IMR-90 (cell line): ENCODE data around the gene TMEM38B. TPM values are rescaled to one million over a fixed set of nuclear protein-coding genes. Genes with fewer than 3 reads are reported as not detected.

ENCODE experiments used
- ATAC-seq: fragments of 200-7000 bp; cut with Tn5 transposase; 2 replicates; pipeline ENCODE4 v1.9.1; 2020; ENCODE audit warnings: low read depth, mild to moderate bottlenecking, moderate library complexity
- BruUV-seq: library from RNA; stranded (reverse); fragments of 400-500 nt; replicated peaks from 2 replicates; lab custom pipeline; 2021; lab: Mats Ljungman, UMichigan
- CTCF ChIA-PET: fragments of 300-600 bp; formaldehyde crosslinking; extraction: SDS; loops from one replicate; lab custom pipeline; 2021; ENCODE audit warnings: antibody characterized with exemption; lab: Yijun Ruan, JAX
- POLR2A ChIA-PET: fragments of 300-600 bp; sonication (Branson Sonifier 250); formaldehyde crosslinking; loops from one replicate; lab custom pipeline; 2022; ENCODE audit warnings: antibody characterized with exemption; ENCODE audit not compliant: unreplicated experiment; lab: Charles Lee
- DNase-seq: peaks from one replicate; pipeline ENCODE4 v3.0.0; 2013
- H2AFZ ChIP-seq: replicated peaks from 2 replicates; pipeline ENCODE3; 2013; ENCODE audit warnings: low read length, mild to moderate bottlenecking; ENCODE audit not compliant: poor library complexity
- H2AK5ac ChIP-seq: 2 replicates; pipeline ENCODE4 v1.6.1; 2013; ENCODE audit warnings: low read depth, low read length, inconsistent platforms
- H2AK9ac ChIP-seq: replicated peaks from 2 replicates; pipeline ENCODE3; 2013; ENCODE audit warnings: mild to moderate bottlenecking, low read depth, low read length, moderate library complexity; ENCODE audit not compliant: poor library complexity
- H2BK120ac ChIP-seq: 2 replicates; pipeline ENCODE4 v1.6.1; 2013; ENCODE audit warnings: low read depth, low read length, inconsistent platforms
- H2BK15ac ChIP-seq: 3 replicates; pipeline ENCODE4 v1.6.1; 2013; ENCODE audit warnings: low read depth, low read length, inconsistent platforms
- H2BK20ac ChIP-seq: 2 replicates; pipeline ENCODE4 v1.6.1; 2013; ENCODE audit warnings: low read depth, mild to moderate bottlenecking, inconsistent platforms, low read length, moderate library complexity
- H2BK5ac ChIP-seq: 2 replicates; pipeline ENCODE4 v1.6.1; 2013; ENCODE audit warnings: mild to moderate bottlenecking, low read depth, low read length, inconsistent platforms; ENCODE audit not compliant: poor library complexity, severe bottlenecking
- H3K14ac ChIP-seq: replicated peaks from 2 replicates; pipeline ENCODE4 v1.6.1; 2013; ENCODE audit warnings: low read depth, low read length, inconsistent platforms
- H3K18ac ChIP-seq: 2 replicates; pipeline ENCODE4 v1.6.1; 2013; ENCODE audit warnings: low read depth, low read length, control low read depth
- H3K23ac ChIP-seq: 2 replicates; pipeline ENCODE4 v1.6.1; 2013; ENCODE audit warnings: low read depth, low read length, inconsistent platforms
- H3K27ac ChIP-seq: 2 replicates; pipeline ENCODE4 v1.5.1; 2013; ENCODE audit warnings: mild to moderate bottlenecking, control low read depth, low read length; ENCODE audit not compliant: insufficient read depth
- H3K27me3 ChIP-seq: 2 replicates; pipeline ENCODE4 v1.6.1; 2013; ENCODE audit warnings: low read length; ENCODE audit not compliant: control insufficient read depth, insufficient read depth
- H3K36me3 ChIP-seq: 2 replicates; pipeline ENCODE4 v1.6.1; 2013; ENCODE audit warnings: low read length, mixed read lengths; ENCODE audit not compliant: control insufficient read depth, insufficient read depth
- H3K4ac ChIP-seq: 2 replicates; pipeline ENCODE4 v1.6.1; 2013; ENCODE audit warnings: low read depth, low read length, inconsistent platforms
- H3K4me1 ChIP-seq: 2 replicates; pipeline ENCODE4 v1.6.1; 2013; ENCODE audit warnings: low read length, mixed read lengths; ENCODE audit not compliant: control insufficient read depth, insufficient read depth
- H3K4me2 ChIP-seq: 2 replicates; pipeline ENCODE4 v1.6.1; 2013; ENCODE audit warnings: low read depth, mild to moderate bottlenecking, control low read depth, low read length, moderate library complexity
- H3K4me3 ChIP-seq: 2 replicates; pipeline ENCODE4 v1.5.1; 2013; ENCODE audit warnings: low read depth, mild to moderate bottlenecking, control low read depth, low read length, moderate library complexity; ENCODE audit not compliant: insufficient read depth
- H3K56ac ChIP-seq: 2 replicates; pipeline ENCODE4 v1.6.1; 2013; ENCODE audit warnings: low read length, inconsistent platforms; ENCODE audit not compliant: insufficient read depth; ENCODE audit errors: extremely low read depth
- H3K79me1 ChIP-seq, 2 experiments: 2 replicates each; pipeline ENCODE4 v1.6.1; 2013; ENCODE audit warnings: low read length in 2 of 2, inconsistent platforms in 1 of 2, low read depth in 1 of 2
- H3K9ac ChIP-seq: 2 replicates; pipeline ENCODE4 v1.6.1; 2013; ENCODE audit warnings: low read depth, low read length, control low read depth
- H3K9me1 ChIP-seq: 2 replicates; pipeline ENCODE4 v1.6.1; 2013; ENCODE audit warnings: low read length, inconsistent platforms; ENCODE audit not compliant: insufficient read depth
- H3K9me3 ChIP-seq: 2 replicates; pipeline ENCODE4 v1.6.1; 2013; ENCODE audit warnings: low read length; ENCODE audit not compliant: control insufficient read depth, insufficient read depth
- H4K20me1 ChIP-seq: 2 replicates; pipeline ENCODE4 v1.6.1; 2013; ENCODE audit warnings: low read length, inconsistent platforms; ENCODE audit not compliant: insufficient read depth
- H4K5ac ChIP-seq: 2 replicates; pipeline ENCODE4 v1.6.1; 2013; ENCODE audit warnings: mild to moderate bottlenecking, low read depth, low read length, control low read depth
- H4K8ac ChIP-seq, 2 experiments: 2 replicates each; pipeline ENCODE4 v1.6.1; 2013; ENCODE audit warnings: low read depth in 2 of 2, low read length in 2 of 2, control low read depth in 1 of 2, inconsistent platforms in 1 of 2
- H4K91ac ChIP-seq: 2 replicates; pipeline ENCODE4 v1.6.1; 2013; ENCODE audit warnings: low read depth, low read length, inconsistent platforms; ENCODE audit not compliant: insufficient read depth
- BHLHE40 ChIP-seq: fragments of 150-350 bp; IDR thresholded peaks from 2 replicates; pipeline ENCODE4 v1.6.1; 2016; ENCODE audit warnings: mild to moderate bottlenecking, low read depth, low read length
- CEBPB ChIP-seq: IDR thresholded peaks from 2 replicates; pipeline ENCODE4 v1.6.1; 2012; ENCODE audit warnings: low read depth, low read length, improper control_type of control experiment
- CHD1 ChIP-seq: IDR thresholded peaks from 2 replicates; pipeline ENCODE4 v1.6.1; 2012; ENCODE audit warnings: low read depth, low read length, improper control_type of control experiment
- ELK1 ChIP-seq: fragments of 150-350 bp; IDR thresholded peaks from 2 replicates; pipeline ENCODE4 v1.6.1; 2016; ENCODE audit warnings: low read depth, mild to moderate bottlenecking, low read length, moderate library complexity, borderline replicate concordance
- FOS ChIP-seq: fragments of 150-350 bp; IDR thresholded peaks from 2 replicates; pipeline ENCODE4 v1.6.1; 2016; ENCODE audit warnings: low read depth, low read length
- MAFK ChIP-seq: IDR thresholded peaks from 2 replicates; pipeline ENCODE4 v1.6.1; 2012; ENCODE audit warnings: low read depth, low read length, improper control_type of control experiment
- MXI1 ChIP-seq: IDR thresholded peaks from 2 replicates; pipeline ENCODE4 v1.6.1; 2012; ENCODE audit warnings: low read depth, mild to moderate bottlenecking, low read length, moderate library complexity, borderline replicate concordance
- NFE2L2 ChIP-seq: fragments of 150-350 bp; IDR thresholded peaks from 2 replicates; pipeline ENCODE4 v1.6.1; 2016; ENCODE audit warnings: low read depth, mild to moderate bottlenecking, low read length
- POLR2A ChIP-seq: IDR thresholded peaks from 2 replicates; pipeline ENCODE4 v1.6.1; 2012; ENCODE audit warnings: mild to moderate bottlenecking, low read depth, low read length
- RFX5 ChIP-seq: IDR thresholded peaks from 2 replicates; pipeline ENCODE4 v1.8.0; 2012; ENCODE audit warnings: low read depth, mild to moderate bottlenecking, low read length, moderate library complexity
- SMC3 ChIP-seq: fragments of 150-350 bp; IDR thresholded peaks from 2 replicates; pipeline ENCODE4 v1.6.1; 2016; ENCODE audit warnings: low read depth, mild to moderate bottlenecking, antibody characterized with exemption, low read length, moderate library complexity
- WGBS, 2 experiments: methylation state at CpG; one replicate each; pipeline versions ENCODE4 v1.1.5 to v1.1.7; 2013; ENCODE audit warnings: missing lambda C conversion rate in 2 of 2; ENCODE audit not compliant: insufficient read length in 1 of 2; ENCODE audit errors: extremely low coverage in 2 of 2; 5-methylcytosine and 5-hydroxymethylcytosine counted together
- dilution Hi-C: fragments of 300-500 bp; cut with HindIII; formaldehyde crosslinking; loops from one replicate; pipeline ENCODE4 v1.14.3; 2018; ENCODE audit warnings: low sequenced_read_pairs; ENCODE audit not compliant: unreplicated experiment
- in situ Hi-C: fragments of 300-500 bp; cut with MboI; formaldehyde crosslinking; loops from 3 replicates; pipeline ENCODE4 v1.14.3; 2019; ENCODE audit warnings: low sequenced_read_pairs, inconsistent platforms, mixed read lengths
- intact Hi-C: fragments of 100-400 bp; cut with micrococcal nuclease; formaldehyde crosslinking; loops from 2 replicates; pipeline ENCODE4 v1.10.0; 2022
- polyA plus RNA-seq, 3 experiments: library from polyadenylated mRNA; depleted of rRNA; stranded (reverse); fragments of >200 nt; gene quantifications; 2 replicates each; pipeline ENCODE4 v1.2.3, GENCODE V29; 2012; ENCODE audit warnings: low replicate concordance in 1 of 3
- total RNA-seq: library from RNA; depleted of rRNA; stranded (reverse); fragments of >200 nt; gene quantifications from 2 replicates; pipeline ENCODE4 v1.2.3, GENCODE V29; 2012

TMEM38B gene
- total and polyA plus RNA-seq, 2 of the 4 experiments (the other 2 are of a cell fraction) = 3.3 to 11.5 TPM

DNA sequence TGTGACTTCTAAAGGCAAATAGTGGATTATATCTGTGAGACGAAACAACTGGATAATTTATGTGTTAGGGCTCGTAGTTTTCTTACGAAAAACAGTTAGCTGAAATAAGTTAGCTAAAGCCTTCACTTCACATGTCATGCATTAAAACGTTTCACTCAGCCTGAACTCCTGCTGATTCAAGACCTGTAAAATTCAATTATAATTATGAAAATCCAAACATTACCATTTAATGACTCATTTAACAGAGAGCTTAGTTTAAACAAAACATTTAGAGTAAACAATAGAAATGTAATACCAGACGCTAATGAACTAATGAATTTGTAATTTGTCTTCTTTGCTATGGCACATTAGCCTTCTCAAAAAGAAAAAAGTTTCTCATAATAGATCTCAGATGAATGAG, 30.4 kb upstream of the TMEM38B start:
- no peak overlapping the region for H2BK120ac ChIP-seq
- H3K27ac ChIP-seq = no peak overlapping the region
- H4K20me1 ChIP-seq = no peaks in the 10 kb centered on the region
- no peak overlapping the region for H2BK20ac ChIP-seq
- no CpG with 5 or more reads among the region's 5 CpGs for WGBS, 2 experiments
- intact Hi-C loops (no loop called here), in situ Hi-C loops (no loop called here), dilution Hi-C loops (no loop called here)
- no peak overlapping the region for H2AK5ac ChIP-seq
- no peak overlapping the region for H3K14ac ChIP-seq
- no peak overlapping the region for H3K4me2 ChIP-seq
- H4K91ac ChIP-seq = no peak overlapping the region
- H3K36me3 ChIP-seq = no peaks in the 10 kb centered on the region
- ChIA-PET POLR2A (no interaction called here), CTCF (no interaction called here)
- no peak overlapping the region for H4K5ac ChIP-seq
- no peaks in the 10 kb centered on the region for H3K79me1 ChIP-seq
- BruUV-seq = no TSS peak
- H2BK5ac ChIP-seq = no peak overlapping the region
- no peak overlapping the region for H3K56ac ChIP-seq
- H3K9ac ChIP-seq = no peak overlapping the region
- no peaks in the 10 kb centered on the region for H3K9me3 ChIP-seq
- TF ChIP-seq MAFK (no peak), NFE2L2 (no peak), RFX5 (no peak), POLR2A (no peak), ELK1 (no peak), FOS (no peak), BHLHE40 (no peak), CHD1 (no peak), SMC3 (no peak), MXI1 (no peak), CEBPB (no peak)
- H3K4ac ChIP-seq = no peak overlapping the region
- H3K4me1 ChIP-seq = no peaks in the 10 kb centered on the region
- no peak overlapping the region for H2BK15ac ChIP-seq
- DNase-seq (no peak), ATAC-seq (no peak)
- no peak overlapping the region for H4K8ac ChIP-seq
- no peak overlapping the region for H2AFZ ChIP-seq
- H3K23ac ChIP-seq = no peak overlapping the region
- H3K27me3 ChIP-seq = peaks cover 2% of the 10 kb centered on the region; the same call in 1 of the 2 replicates
- no peak overlapping the region for H3K18ac ChIP-seq
- H2AK9ac ChIP-seq = no peak overlapping the region
- H3K4me3 ChIP-seq = no peak overlapping the region
- H3K9me1 ChIP-seq = no peaks in the 10 kb centered on the region
